ENCODE results near the gene HEMK1. TPM values are rescaled to one million over a fixed set of nuclear protein-coding genes. Genes with fewer than 3 reads are reported as not detected.

Gene HEMK1
- total RNA-seq, 2 donors from 2014 or later = 5.4 to 12.7 TPM

- Histone ChIP-seq H3K4me1 (ENCODE audit: control insufficient read depth in 1 of 2, low read depth in 2 of 2) (peaks cover 6 to 46% of the 10 kb centered on the region in 2 donors), H3K9me3 (no peaks in the 10 kb centered on the region), H3K27ac (peak within 1 kb of the TSS; percentile 73 to 78), H3K27me3 (replicated peaks; ENCODE audit: insufficient read depth) (no peaks in the 10 kb centered on the region), H3K36me3 (no peaks in the 10 kb centered on the region), H3K4me3 (peak within 1 kb of the TSS; percentile 90)
- no peak for TF ChIP-seq CTCF (IDR thresholded peaks at IDR 0.05)
- DNase-seq (ENCODE audit: low spot score) = no peak
- ATAC-seq (ENCODE audit: insufficient number of reproducible peaks, low FRiP score, low read depth) = no peak
Observed at GRCh38 chr3:50617096-50617791, 47.9 kb downstream of the HEMK1 start, which contains the start of gene MAPKAPK3. Gene MAPKAPK3, plus strand, starts transcription at chr3:50617151. Its CDS starts 415 bp downstream, at chr3:50617566.

GRCh38 chr3:50617911-50618481, 48.7 kb downstream of the HEMK1 start:
- no peak for DNase-seq (ENCODE audit: low spot score)

GRCh38 chr3:50620420-50620819, 51.1 kb downstream of the HEMK1 start:
- no peak for TF ChIP-seq CTCF (IDR thresholded peaks at IDR 0.05)
- H3K27me3 ChIP-seq (replicated peaks; ENCODE audit: insufficient read depth) = no peaks in the 10 kb centered on the region
- H3K4me1 ChIP-seq (ENCODE audit: control insufficient read depth in 1 of 2, low read depth in 2 of 2) = peaks cover 3 to 46% of the 10 kb centered on the region in 2 donors
- no peak overlapping the region for H3K4me3 ChIP-seq
- ATAC-seq (ENCODE audit: insufficient number of reproducible peaks, low FRiP score, low read depth) = no peak
- H3K36me3 ChIP-seq = no peaks in the 10 kb centered on the region
- no peak for DNase-seq (ENCODE audit: low spot score)
- H3K27ac ChIP-seq = no peak overlapping the region
- H3K9me3 ChIP-seq = no peaks in the 10 kb centered on the region

More at GRCh38 chr3:50617911-50618481, 48.7 kb downstream of the HEMK1 start:
- ATAC-seq (ENCODE audit: insufficient number of reproducible peaks, low FRiP score, low read depth) = no peak
- peak overlapping the region; percentile 90 for H3K4me3 ChIP-seq
- H3K27ac ChIP-seq = peak overlapping the region; percentile 30 to 60
- no peaks in the 10 kb centered on the region for H3K27me3 ChIP-seq (replicated peaks; ENCODE audit: insufficient read depth)
- no peak for TF ChIP-seq CTCF (IDR thresholded peaks at IDR 0.05)
- H3K9me3 ChIP-seq = no peaks in the 10 kb centered on the region
- H3K4me1 ChIP-seq (ENCODE audit: control insufficient read depth in 1 of 2, low read depth in 2 of 2) = peaks cover 3 to 39% of the 10 kb centered on the region in 2 donors
- no peaks in the 10 kb centered on the region for H3K36me3 ChIP-seq

GRCh38 chr3:50620820-50621219, 51.5 kb downstream of the HEMK1 start:
- H3K4me3 ChIP-seq = no peak overlapping the region
- no peaks in the 10 kb centered on the region for H3K27me3 ChIP-seq (replicated peaks; ENCODE audit: insufficient read depth)
- peaks cover 3 to 46% of the 10 kb centered on the region in 2 donors for H3K4me1 ChIP-seq (ENCODE audit: control insufficient read depth in 1 of 2, low read depth in 2 of 2)
- DNase-seq (ENCODE audit: low spot score) (no peak), ATAC-seq (ENCODE audit: insufficient number of reproducible peaks, low FRiP score, low read depth) (no peak)
- no peak overlapping the region for H3K27ac ChIP-seq
- no peak for TF ChIP-seq CTCF (IDR thresholded peaks at IDR 0.05)
- no peaks in the 10 kb centered on the region for H3K9me3 ChIP-seq
- no peaks in the 10 kb centered on the region for H3K36me3 ChIP-seq

DNA sequence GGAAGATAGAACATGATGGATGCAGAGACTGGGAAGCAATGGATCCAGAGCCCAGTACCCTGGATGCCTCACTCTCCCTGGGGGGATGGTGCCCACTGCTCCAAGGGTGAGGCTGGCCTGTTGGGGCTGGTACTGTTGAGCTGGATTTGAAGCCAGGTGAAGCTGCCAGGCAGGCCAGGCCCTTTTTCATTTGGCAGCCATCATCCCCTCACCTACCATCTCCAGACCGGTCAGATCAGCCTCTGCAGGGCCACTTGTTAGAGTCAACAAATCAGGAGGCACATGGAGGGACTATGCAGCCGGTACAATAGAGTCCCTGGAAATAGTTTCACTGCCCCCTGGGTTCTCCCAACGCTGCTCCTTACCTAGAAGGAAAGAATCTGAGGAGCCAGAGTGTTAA, 53.6 kb downstream of the HEMK1 start:
- DNase-seq (ENCODE audit: low spot score) (no peak), ATAC-seq (ENCODE audit: insufficient number of reproducible peaks, low FRiP score, low read depth) (no peak)
- no peak for TF ChIP-seq CTCF (IDR thresholded peaks at IDR 0.05)
- Histone ChIP-seq H3K4me1 (ENCODE audit: control insufficient read depth in 1 of 2, low read depth in 2 of 2) (peaks cover 3 to 41% of the 10 kb centered on the region in 2 donors), H3K36me3 (no peaks in the 10 kb centered on the region), H3K9me3 (no peaks in the 10 kb centered on the region), H3K4me3 (no peak overlapping the region), H3K27ac (no peak overlapping the region), H3K27me3 (replicated peaks; ENCODE audit: insufficient read depth) (no peaks in the 10 kb centered on the region)
